ENCODE data around the gene WHRN. TPM values are rescaled to one million over a fixed set of nuclear protein-coding genes. Genes with fewer than 3 reads are reported as not detected.

The WHRN gene
- polyA plus RNA-seq, 1 donor from 2014 or later: 2.5 TPM

GRCh38 chr9:114503522-114504340 lies 1.5 kb downstream of the WHRN start:
- peak overlapping the region; percentile 73 for H3K9ac ChIP-seq (ENCODE audit: low read length)

More at GRCh38 chr9:114503522-114504340, 1.5 kb downstream of the WHRN start:
- TF ChIP-seq RAD21 (conservative IDR thresholded peaks at IDR 0.05) (no peak), POLR2AphosphoS5 (IDR thresholded peaks at IDR 0.05) (no peak), EP300 (conservative IDR thresholded peaks at IDR 0.05; ENCODE audit: poor library complexity, severe bottlenecking) (no peak), CTCF (IDR thresholded peaks at IDR 0.05; ENCODE audit: poor library complexity, severe bottlenecking) (no peak), SMC3 (conservative IDR thresholded peaks at IDR 0.05; ENCODE audit: poor library complexity) (no peak), EZH2 (IDR thresholded peaks at IDR 0.05; ENCODE audit: borderline replicate concordance, insufficient read depth, low read length, poor library complexity, severe bottlenecking) (no peak), TAF1 (IDR thresholded peaks at IDR 0.05; ENCODE audit: low read depth) (no peak), MXI1 (conservative IDR thresholded peaks at IDR 0.05; ENCODE audit: poor library complexity, severe bottlenecking) (no peak), REST (IDR thresholded peaks at IDR 0.05; ENCODE audit: borderline replicate concordance) (no peak)
- Histone ChIP-seq H4K20me1 (ENCODE audit: insufficient read depth) (no peaks in the 10 kb centered on the region), H3K27me3 (ENCODE audit: insufficient read depth, low read depth, low read length) (no peaks in the 10 kb centered on the region), H3K27ac (ENCODE audit: low read length) (peak overlapping the region; percentile 35), H3K4me2 (ENCODE audit: low read length) (peak overlapping the region; percentile 69), H3K4me3 (ENCODE audit: low read length) (peak overlapping the region; percentile 84), H3K79me2 (replicated peaks; ENCODE audit: insufficient read depth, low read length) (peaks cover 9% of the 10 kb centered on the region), H3K36me3 (ENCODE audit: insufficient read depth, low read length) (no peaks in the 10 kb centered on the region), H3K9me2 (ENCODE audit: insufficient read depth, low read length) (no peaks in the 10 kb centered on the region), H3F3A (ENCODE audit: insufficient read depth, low read length, poor library complexity, severe bottlenecking) (peaks cover 10% of the 10 kb centered on the region), H2AFZ (ENCODE audit: low read depth, low read length) (no peak overlapping the region), H3K9me3 (ENCODE audit: low read length) (no peaks in the 10 kb centered on the region)

Measured in neural cell (in vitro differentiated cells).